Heart left ventricle (tissue), 13 donors: ENCODE results near the gene WBP2.

Source experiments
- CTCF ChIP-seq, 12 donors: fragments of 200-600 bp; sonication (generic) in 4 of 12; IDR thresholded peaks; one replicate each; pipeline versions ENCODE4 v1.5.0 to v1.8.0; 2018 to 2022; ENCODE audit warnings: antibody characterized with exemption in 12 of 12, mild to moderate bottlenecking in 5 of 12
- POLR2A ChIP-seq, 2 donors: fragments of 450-650 bp; IDR thresholded peaks; one replicate each; pipeline ENCODE4 v1.6.1; 2017; ENCODE audit warnings: antibody characterized with exemption in 2 of 2, mild to moderate bottlenecking in 2 of 2, moderate library complexity in 2 of 2
- donor health status: ischemic (EF 13 %, LVEDD 7.1; RV severe dilation, severe dysfunction).
- donor health status: DM: no; HTN: yes; CAD: no.
- donor health status: DM: no; HTN: no; CAD: no.
- donor health status: ischemic (EF 25% LVEDD 6.9; RV normal size, moderate dysfunction).
- donor health status: ischemic (EF 25% LVEDD 5.7; RV mildly dilated, moderate dysfunction).
- donor health status: ischemic (EF 35%, LVEDD 5.7; RV mildly dilated, moderate dysfunction).
- donor health status: nonischemic (EF 11% LVEDD 7.7; RV severe dilation, severe dysfunction).
- donor health status: DM: yes; HTN: yes; CAD: no.
- donor health status: PGD.
- donor health status: ischemic (EF 29% LVEDD 5.4; RV normal size, mild dysfunction).
- donor health status: nonischemic (EF 23%, LVEDD 6.1; RV moderate dilation, normal function).

GRCh38 chr17:75837899-75838298 lies 17.2 kb downstream of the WBP2 start:
- TF ChIP-seq POLR2A (IDR thresholded peaks at IDR 0.05): no peak
- no peak for TF ChIP-seq CTCF (IDR thresholded peaks at IDR 0.05)
